DND-41 (cell line): ENCODE data around the gene PEMT.

Source experiments
- EZH2 ChIP-seq: IDR thresholded peaks from 3 replicates; pipeline ENCODE4 v1.6.1; 2012; ENCODE audit warnings: borderline replicate concordance, low read depth, mild to moderate bottlenecking, moderate library complexity, low read length, inconsistent platforms; ENCODE audit not compliant: severe bottlenecking
- TF ChIP-seq, protein P1 (sequence below): IDR thresholded peaks from 2 replicates; pipeline ENCODE4 v1.5.1; 2012; ENCODE audit warnings: borderline replicate concordance, low read length, moderate library complexity, mild to moderate bottlenecking; ENCODE audit not compliant: poor library complexity, severe bottlenecking; ENCODE audit errors: extremely low read depth

DNA sequence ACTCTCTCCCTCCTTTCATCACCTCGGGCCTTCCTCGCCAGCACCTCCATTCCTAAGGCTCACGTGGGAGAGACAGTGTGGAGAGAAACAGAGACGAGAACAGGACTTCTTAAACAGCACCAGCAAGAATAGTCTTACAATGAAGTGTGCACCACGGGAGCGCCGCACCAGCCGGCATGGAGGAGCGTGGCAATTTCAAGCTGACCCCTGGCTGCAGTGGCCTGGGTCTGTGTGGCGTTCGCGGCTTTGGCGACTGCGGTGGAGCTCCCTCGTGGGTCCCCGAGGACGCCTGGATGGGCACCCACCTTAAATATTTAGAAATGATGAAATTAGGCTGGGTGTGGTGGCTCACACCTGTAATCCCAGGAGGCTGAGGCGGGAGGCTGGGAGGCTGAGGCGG, 135.3 kb downstream of the PEMT start:
- TF ChIP-seq, protein P1, sequence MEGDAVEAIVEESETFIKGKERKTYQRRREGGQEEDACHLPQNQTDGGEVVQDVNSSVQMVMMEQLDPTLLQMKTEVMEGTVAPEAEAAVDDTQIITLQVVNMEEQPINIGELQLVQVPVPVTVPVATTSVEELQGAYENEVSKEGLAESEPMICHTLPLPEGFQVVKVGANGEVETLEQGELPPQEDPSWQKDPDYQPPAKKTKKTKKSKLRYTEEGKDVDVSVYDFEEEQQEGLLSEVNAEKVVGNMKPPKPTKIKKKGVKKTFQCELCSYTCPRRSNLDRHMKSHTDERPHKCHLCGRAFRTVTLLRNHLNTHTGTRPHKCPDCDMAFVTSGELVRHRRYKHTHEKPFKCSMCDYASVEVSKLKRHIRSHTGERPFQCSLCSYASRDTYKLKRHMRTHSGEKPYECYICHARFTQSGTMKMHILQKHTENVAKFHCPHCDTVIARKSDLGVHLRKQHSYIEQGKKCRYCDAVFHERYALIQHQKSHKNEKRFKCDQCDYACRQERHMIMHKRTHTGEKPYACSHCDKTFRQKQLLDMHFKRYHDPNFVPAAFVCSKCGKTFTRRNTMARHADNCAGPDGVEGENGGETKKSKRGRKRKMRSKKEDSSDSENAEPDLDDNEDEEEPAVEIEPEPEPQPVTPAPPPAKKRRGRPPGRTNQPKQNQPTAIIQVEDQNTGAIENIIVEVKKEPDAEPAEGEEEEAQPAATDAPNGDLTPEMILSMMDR: no peak
- TF ChIP-seq EZH2: no peak
